ENCODE results near the gene EID3.

EID3 gene

DNA sequence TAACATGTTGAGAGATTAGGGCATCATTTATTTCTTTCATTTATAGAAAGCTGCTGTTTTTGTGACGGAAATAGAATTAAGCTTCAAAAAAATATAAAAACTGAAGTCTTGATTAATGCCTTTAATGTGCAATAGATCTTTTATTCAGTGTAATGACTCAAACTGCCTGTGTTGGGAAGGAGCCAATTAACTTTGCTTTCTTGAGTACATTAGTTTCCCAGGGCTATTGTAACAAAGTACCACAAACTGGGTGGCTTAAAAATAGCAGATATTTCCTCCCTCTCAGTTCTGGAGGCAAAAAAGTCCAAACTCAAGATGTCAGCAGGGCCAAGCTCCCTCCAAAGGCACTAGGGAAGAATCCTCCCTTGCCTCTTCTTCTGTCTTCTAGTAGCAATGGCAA lies 36.6 kb downstream of the EID3 start:
- DNase-seq (ENCODE audit: low spot score), result no peak

DNA sequence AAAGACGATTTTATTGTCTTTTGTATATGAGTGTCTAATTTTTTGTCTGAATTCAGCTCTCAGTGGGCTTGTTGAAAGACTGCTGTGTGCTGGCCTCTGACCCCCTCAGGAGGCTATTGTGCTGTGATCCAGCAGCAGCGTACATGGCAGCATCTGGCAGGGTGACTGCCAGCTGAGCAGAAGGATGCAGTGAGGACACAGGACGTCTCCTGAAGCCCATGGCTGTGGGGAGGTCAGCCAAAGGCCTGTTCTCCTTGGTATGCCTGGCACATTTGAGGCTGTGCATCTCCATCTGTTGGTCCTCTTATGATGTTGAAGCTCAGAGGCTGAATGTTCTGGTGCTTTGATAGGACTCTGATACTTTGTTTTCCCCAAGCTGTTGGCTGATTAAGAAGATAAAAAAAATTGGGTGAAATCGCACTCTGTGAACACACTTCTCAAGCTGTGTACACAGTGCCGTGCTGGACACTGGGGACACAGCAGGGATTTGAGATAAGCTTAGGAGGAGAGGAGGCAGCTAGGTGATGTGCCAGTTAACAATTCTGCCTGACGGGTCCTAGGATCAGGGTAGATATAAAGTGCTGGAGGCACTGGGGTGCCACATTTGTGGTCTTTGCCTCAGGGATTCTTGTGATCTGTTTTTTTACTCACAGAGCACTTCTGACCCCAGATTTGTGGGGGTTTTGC lies 37.5 kb downstream of the EID3 start:
- peak; percentile 61 for DNase-seq (ENCODE audit: low spot score)

DNA sequence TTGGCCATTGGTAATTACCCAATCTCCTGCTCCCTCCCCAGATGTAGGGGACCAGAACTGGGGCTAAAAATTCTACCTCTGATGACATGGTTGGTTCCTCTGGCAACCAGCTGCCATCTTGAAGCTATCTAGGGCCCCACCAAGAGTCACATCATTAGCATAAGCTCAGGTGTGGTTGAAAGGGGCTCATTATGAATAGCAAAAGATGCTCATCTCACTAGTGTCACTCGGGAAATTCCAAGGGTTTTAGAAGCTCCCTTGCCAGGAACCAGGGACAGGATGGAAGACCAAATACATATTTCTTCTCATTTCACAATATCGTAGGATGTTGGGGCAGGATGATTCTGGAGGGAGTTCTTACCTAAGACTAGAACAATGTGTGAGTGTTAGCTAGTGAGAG lies 38.6 kb downstream of the EID3 start:
- DNase-seq (ENCODE audit: low spot score), result no peak

DNA sequence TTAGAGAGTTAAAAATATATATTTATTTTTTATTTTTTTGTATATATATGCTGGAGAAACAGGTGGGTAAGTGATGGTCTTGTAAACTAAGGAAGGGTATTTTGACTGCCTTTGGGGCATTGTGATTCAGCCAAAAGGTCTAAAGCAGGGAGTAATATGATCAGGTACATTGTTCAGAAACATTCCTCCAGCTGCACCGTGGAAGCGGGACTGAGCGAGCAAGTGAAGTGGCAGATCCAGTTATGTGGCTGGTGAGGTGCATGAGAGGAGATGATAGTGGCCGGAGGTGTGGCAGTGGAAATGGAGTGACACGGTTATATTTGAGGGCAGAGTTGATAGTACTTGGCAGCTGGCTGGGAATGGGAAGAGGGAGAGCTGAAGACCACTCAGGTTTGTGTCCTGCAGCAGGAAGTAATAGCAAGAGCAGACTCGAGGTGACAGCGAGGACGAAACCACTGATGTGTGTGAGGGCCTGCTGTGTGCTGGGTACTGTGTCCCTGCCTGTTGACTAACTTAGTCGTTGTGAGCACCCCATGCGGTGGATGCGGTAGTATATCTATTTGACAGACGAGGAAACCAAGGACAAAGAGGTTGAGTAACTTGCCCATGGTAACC lies 39.2 kb downstream of the EID3 start:
- no peak for DNase-seq (ENCODE audit: low spot score)

DNA sequence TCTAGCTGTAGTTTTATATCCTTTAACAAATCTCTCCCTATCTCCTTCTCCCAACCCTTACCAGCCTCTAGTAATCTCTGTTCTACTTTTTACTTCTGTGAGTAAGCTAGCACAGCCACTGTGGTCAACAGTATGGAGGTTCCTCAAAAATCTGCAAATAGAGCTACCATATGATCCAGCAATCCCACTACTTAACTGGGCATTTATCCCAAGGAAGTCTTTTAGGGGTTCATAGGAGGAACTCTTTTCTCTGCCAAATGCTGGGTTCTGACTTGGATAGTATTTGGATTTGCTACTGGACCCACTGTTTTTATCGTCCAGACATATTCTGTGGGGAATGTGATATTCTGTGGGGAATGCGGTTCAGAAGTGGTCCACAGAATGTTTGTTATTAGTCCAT lies 41.1 kb downstream of the EID3 start:
- DNase-seq (ENCODE audit: low spot score), result no peak

DNA sequence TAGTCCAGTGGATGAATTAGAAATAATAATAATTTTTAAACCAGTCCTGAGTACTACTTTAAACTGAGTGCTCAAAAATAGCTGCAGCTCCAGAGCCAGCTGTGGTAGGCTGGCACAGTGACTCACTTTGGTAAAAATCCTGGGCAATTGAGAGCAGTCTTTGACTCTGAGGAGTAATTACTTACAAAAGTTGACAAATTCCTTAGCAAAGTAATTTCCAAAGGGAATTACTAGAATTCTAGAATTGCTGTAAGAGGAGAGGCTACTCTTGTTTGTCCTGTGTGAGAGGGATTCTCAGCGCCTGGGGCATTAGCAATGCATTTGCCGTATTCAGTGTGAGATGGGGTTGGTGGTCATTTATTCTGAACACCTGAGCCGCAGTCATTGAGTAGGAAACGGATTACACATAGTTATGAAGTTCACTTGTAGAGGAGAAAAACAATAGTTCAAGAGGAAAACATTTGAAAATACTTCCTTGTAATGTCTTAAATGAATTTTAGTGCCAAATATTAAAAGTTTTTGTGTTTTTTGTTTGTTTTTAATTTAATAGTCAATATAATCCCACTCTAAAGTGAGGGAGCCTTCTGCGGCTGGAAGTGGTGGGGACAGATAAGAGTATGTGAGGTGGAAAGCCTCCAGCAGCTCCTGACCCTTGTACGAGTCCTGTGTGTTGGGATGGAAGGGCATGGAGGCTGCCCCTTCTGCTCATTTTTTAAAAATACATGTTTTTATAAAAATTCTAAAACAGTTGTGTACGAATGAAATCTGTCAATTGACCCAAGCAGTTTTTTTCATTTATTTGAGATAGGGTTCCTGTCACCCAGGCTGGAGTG lies 41.9 kb downstream of the EID3 start:
- no peak for DNase-seq (ENCODE audit: low spot score)

DNA sequence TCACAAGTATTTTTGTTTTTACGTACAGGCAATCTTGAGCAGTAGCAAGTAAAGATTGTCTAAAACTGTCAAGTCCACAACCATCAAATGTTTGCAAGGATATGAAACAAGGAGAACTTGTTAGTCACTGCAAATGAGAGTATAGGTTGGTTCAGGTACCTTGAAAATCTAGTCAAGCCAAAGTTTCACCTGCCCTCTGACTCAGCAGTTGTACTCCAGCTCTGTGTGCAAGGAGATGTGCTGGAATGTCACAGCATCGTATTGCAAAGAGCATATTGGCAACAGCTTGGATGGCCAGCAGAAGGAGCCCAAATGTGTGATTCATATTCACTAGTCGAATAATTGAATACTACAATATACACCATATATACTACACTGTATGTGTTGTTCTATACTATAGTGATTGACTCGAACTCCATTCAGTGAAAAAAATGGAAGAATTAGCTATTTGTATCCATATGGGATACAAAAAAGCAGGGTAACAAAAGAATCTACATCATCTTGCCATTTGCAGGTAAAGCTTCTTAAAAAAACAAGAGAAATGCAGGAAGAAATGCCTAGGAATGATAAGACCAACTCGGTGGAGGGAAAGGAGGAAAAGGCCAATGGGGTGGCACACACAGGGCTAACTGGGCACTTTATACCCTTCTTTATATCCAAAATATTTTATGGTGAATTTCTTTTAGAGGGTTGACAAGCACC lies 44.0 kb downstream of the EID3 start:
- no peak for DNase-seq (ENCODE audit: low spot score)

DNA sequence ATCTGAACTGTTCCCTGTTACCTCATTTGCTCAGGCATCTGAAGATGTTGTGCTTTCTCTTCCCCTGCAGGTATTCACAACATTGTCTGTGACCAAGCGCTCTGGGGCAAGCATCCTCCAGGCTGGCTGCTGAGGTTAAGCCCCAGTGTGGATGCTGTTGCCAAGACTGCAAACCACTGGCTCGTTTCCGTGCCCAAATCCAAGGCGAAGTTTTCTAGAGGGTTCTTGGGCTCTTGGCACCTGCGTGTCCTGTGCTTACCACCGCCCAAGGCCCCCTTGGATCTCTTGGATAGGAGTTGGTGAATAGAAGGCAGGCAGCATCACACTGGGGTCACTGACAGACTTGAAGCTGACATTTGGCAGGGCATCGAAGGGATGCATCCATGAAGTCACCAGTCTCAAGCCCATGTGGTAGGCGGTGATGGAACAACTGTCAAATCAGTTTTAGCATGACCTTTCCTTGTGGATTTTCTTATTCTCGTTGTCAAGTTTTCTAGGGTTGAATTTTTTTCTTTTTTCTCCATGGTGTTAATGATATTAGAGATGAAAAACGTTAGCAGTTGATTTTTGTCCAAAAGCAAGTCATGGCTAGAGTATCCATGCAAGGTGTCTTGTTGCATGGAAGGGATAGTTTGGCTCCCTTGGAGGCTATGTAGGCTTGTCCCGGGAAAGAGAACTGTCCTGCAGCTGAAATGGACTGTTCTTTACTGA lies 44.9 kb downstream of the EID3 start:
- no peak for DNase-seq (ENCODE audit: low spot score)

DNA sequence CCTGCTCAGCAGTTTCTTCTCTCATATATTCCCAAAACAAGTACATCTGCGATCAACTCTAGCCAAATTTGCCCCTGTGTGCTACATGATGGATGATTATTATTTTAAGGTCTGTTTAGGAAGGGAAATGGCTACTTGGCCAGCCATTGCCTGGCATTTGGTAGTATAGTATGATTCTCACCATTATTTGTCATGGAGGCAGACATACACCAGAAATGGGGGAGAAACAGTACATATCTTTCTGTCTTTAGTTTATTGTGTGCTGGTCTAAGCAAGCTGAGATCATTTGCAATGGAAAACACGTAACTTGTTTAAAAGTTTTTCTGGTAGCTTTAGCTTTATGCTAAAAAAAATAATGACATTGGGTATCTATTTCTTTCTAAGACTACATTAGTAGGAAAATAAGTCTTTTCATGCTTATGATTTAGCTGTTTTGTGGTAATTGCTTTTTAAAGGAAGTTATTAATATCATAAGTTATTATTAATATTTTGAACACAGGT lies 45.5 kb downstream of the EID3 start:
- no peak for DNase-seq (ENCODE audit: low spot score)

DNA sequence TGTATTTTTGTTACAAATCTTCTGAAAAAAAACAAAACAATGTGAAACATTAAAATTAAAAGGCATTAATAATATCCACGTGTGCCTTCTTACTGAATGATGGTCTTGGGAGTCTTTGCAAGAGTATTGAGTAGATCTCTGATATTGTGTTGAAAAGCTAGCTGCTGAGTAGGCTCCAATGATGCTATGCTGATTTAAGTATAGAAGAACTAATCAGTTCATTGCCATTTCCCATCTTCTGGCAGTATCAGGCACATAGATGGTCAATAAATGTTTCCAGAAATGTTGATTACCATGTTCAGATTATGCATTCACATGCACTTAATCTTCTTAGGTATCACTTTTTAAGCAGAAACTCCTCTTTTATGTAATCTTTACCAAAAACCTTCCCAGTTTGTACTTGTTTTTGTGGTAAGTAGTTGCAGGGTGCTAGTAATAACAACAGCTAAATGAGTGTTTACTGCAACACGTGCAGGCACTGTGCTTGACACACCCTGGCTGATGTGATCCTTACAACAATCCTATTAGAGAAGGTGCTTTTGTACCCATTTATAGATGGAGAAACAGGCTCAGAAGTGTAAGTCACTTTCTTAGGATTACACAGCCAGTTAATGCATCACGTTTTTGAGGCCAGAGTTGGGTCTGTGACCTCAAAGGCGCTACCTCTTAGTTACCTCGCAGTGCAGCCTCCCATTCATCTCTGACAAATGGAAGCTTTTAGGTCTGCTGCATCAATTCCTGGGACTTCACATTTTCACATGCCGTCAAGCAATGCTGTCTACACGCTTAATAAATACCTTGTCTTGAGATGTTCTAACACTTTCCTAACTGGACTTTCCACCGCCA lies 46.9 kb downstream of the EID3 start:
- DNase-seq (ENCODE audit: low spot score), result no peak

DNA sequence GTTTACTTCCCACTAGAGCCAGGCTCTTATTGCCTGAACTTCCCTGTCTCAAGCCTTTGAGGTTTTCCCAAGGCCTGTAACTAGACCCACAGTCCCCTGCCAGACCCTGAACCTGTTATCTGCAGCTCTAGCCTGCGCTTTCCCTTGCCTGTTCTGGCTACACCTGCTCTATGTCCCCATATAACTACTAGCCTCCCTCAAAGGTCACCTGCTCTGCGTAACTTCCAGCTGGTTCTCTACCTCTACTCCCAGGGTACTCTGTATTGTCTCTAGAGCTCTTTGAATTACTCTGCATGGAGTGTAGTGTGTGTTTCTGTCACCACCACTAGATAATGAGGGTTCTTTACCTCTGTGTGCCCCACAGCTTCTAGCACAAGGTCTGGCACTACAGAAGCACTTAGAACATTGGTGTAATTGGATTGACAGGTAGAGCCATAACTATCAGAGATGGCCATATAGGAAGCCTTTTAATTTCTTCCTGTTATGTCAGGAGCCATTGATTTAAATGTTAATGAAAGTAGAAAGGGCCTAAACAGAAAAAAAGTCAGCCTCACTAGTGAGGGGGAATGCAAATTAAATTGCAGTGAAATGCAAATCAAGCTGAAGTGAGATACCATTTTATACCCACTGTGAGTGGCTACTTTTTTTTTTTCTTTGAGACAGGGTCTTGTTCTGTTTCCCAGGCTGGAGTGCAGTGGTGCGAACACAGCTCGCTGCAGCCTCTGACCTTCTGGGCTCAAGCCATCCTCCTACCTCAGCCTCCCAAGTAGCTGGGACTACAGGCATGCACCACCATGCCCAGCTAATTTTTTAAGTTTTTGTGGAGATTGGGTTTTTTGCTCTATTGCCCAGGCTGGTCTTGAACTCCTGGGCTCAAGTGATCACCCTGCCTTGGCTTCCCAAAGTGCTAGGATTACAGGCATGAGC lies 47.8 kb downstream of the EID3 start:
- no peak for DNase-seq (ENCODE audit: low spot score)

DNA sequence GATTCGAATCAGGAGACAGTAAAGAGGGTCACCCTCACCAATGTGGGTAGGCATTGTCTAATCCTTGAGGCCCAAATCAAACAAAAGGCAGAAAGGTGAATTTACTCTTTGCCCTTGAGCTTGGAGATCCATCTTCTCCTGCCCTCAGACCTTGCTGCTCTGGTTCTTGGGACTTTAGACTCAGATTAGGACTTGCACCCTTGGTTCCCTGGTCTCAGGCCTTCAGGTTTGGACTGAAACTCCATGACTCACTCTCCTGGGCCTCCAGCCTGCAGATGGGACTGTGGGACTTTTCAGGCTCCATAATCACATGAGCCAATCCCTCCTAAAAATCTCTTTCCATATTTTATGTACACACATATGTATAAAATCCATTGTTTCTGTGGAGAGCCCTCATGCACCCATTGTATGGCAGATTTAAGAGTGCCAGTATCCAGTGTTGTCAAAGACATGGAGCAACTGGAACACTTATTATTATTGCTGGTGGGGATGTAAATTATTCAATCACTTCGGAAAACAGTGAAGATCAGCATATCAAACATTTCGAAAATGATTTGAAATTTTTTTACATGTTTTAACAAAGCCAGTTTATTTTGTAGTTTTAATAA lies 48.7 kb downstream of the EID3 start:
- DNase-seq (ENCODE audit: low spot score), result no peak

DNA sequence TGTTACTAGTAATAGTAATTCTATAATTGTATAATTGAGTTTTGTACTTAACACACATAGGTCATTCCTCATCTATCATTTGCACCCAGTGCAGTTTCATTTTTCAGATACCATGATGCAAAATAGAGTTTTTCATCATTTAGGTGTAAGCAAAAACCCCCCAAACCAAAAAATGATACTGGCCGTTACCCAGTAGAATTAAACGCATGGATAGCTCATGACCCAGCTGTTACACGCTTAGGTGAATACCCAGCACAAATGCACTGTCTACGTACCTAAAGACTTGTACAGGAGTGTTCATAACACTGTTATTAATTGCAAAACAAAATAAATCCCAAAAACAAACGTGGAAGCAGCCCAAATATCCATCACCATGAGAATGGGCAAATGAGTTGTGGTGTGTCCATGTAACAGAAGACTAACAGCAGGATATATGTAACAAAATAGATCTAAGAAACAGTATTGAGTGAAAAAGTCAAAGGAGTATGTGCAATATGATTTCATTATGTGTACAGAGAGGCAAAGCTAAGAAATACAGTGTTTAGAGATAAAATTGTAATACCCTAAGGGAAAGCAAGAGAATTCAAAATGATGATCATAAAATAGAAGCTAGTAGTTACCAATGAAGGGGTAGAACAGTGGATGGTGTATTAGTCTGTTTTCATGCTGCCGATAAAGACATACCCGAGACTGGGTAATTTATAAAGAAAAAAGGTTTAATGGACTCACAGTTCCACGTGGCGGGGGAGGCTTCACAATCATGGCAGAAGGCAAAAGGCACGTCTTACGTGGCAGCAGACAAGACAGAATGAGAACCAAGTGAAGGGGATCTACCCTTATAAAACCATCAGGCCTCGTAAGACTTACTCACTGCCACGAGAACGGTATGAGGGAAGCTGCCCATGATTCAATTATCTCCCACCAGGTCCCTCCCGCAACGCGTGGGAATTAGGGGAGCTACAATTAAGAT lies 49.8 kb downstream of the EID3 start:
- DNase-seq (ENCODE audit: low spot score), result no peak

DNA sequence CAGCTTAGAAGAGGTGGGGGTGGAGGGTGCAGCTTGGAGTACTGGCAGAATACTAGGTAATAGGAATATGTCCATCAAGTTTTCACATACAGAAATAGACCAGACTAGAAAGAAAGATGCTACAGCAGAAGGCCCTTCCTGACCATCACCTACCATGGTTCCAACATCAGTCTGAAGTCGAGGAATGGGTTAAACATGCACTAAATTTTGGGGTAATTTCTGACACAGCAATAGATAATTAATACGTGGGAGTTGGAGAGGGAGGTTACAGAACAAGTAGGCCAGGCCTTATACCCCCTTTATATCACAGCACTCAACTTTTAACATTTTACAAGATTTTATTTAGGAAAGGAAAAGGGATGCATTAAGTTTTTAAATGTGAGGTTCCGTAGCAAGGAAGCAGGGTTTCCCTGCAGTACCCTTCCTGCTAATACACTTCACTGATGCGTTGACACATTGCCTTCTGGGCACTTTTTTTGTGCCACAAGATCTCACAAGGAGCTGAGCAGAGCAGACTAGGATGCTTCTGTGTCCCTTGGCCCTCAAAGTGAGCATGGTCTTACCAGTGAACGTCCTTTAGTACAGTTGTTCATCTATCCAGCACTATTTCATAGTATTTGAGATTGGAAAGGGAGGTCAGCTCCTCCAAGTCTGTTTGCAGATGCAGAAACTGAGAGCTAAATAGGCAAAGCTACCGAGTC lies 50.8 kb downstream of the EID3 start:
- no peak for DNase-seq (ENCODE audit: low spot score)

Measured in pons (tissue), 1 donor.